HL-60 (cell line): ENCODE results near the gene LATS1.

Source experiments
- CTCF ChIP-seq: IDR thresholded peaks from one replicate; pipeline ENCODE4 v1.5.1; 2011; ENCODE audit warnings: low read length, control low read depth, inconsistent platforms; ENCODE audit not compliant: insufficient read depth
- GABPA ChIP-seq: IDR thresholded peaks from 2 replicates; pipeline ENCODE4 v1.6.1; 2012; ENCODE audit warnings: low read depth
- POLR2AphosphoS5 ChIP-seq: IDR thresholded peaks from 2 replicates; pipeline ENCODE4 v1.6.1; 2012; ENCODE audit warnings: low read depth
- SPI1 ChIP-seq: IDR thresholded peaks from 2 replicates; pipeline ENCODE4 v1.6.1; 2012; ENCODE audit warnings: low read depth, mild to moderate bottlenecking, borderline replicate concordance
- TF ChIP-seq, protein P1 (sequence below): IDR thresholded peaks from 2 replicates; pipeline ENCODE4 v1.6.1; 2012; ENCODE audit warnings: low read depth; ENCODE audit not compliant: insufficient replicate concordance

GRCh38 chr6:149751239-149751638 lies 33.3 kb upstream of the LATS1 start:
- TF ChIP-seq, protein P1, sequence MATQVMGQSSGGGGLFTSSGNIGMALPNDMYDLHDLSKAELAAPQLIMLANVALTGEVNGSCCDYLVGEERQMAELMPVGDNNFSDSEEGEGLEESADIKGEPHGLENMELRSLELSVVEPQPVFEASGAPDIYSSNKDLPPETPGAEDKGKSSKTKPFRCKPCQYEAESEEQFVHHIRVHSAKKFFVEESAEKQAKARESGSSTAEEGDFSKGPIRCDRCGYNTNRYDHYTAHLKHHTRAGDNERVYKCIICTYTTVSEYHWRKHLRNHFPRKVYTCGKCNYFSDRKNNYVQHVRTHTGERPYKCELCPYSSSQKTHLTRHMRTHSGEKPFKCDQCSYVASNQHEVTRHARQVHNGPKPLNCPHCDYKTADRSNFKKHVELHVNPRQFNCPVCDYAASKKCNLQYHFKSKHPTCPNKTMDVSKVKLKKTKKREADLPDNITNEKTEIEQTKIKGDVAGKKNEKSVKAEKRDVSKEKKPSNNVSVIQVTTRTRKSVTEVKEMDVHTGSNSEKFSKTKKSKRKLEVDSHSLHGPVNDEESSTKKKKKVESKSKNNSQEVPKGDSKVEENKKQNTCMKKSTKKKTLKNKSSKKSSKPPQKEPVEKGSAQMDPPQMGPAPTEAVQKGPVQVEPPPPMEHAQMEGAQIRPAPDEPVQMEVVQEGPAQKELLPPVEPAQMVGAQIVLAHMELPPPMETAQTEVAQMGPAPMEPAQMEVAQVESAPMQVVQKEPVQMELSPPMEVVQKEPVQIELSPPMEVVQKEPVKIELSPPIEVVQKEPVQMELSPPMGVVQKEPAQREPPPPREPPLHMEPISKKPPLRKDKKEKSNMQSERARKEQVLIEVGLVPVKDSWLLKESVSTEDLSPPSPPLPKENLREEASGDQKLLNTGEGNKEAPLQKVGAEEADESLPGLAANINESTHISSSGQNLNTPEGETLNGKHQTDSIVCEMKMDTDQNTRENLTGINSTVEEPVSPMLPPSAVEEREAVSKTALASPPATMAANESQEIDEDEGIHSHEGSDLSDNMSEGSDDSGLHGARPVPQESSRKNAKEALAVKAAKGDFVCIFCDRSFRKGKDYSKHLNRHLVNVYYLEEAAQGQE = no peak
- TF ChIP-seq CTCF (no peak), GABPA (no peak), POLR2AphosphoS5 (no peak), SPI1 (no peak)
